GM19099 (cell line): Measurements from ENCODE around the gene CEP83.

ENCODE experiments used
- POLR2A ChIP-seq: IDR thresholded peaks from 3 replicates; pipeline ENCODE4 v1.6.1; 2011; ENCODE audit warnings: low read depth; ENCODE audit not compliant: insufficient read length; ENCODE audit errors: extremely low read depth

Gene CEP83

GRCh38 chr12:94327809-94328208 lies 131.9 kb downstream of the CEP83 start:
- TF ChIP-seq POLR2A = no peak

DNA sequence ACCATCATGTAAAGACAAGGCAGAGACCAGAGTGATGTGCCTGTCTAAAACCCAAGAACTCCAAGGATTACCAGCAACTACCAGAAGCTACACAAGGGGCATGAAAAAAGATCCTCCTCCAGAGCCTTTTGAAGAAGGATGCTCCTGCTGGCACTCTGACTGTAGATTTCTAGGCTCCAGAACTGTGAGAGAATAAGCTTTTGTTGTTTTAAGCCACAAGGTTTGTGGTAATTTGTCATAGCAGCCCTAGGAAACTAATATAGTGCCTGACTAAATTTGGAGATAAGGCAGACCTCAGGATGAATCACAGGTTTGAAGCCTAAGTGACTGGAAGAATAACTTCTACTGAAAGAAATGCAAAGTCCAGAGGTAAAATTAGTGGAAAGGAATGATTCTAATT lies 132.9 kb downstream of the CEP83 start:
- no peak for TF ChIP-seq POLR2A

DNA sequence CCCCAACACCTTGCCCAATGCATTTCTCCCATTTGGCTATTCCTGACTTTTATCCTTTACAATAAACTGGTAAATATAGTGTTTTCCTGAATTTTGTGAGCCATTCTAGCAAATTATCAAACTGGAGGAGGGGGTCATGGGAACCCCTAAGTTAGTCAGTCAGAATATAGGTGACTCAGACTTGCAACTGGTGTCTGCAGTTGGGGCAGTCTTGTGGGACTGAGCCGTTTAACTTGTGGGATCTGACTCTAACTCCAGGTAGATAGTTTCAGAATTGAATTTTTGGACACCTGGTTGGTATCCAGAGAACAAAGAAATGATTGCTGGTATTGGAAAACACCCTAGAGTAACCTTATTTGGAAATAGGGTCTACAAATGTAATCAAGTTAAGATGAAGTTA lies 133.4 kb downstream of the CEP83 start:
- no peak for TF ChIP-seq POLR2A

- no peak for TF ChIP-seq POLR2A
Observed at GRCh38 chr12:94322346-94322745, 137.3 kb downstream of the CEP83 start.

DNA sequence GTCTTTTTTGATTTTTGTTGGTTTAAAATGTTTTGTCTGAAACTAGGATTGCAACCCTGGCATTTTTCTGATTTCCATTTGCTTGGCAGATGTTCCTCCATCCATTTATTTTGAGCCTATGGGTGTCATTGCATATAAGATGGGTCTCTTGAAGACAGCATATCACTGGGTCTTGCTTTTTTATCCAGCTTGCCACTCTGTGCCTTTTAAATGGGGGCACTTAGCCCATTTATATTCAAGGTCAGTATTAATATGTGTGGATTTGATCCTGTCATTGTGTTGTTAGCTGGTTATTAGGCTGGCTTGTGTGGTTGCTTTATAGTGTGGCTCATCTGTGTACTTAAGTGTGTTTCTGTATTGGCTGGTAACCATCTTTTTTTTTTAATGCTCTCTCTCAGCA lies 139.6 kb downstream of the CEP83 start:
- no peak for TF ChIP-seq POLR2A

DNA sequence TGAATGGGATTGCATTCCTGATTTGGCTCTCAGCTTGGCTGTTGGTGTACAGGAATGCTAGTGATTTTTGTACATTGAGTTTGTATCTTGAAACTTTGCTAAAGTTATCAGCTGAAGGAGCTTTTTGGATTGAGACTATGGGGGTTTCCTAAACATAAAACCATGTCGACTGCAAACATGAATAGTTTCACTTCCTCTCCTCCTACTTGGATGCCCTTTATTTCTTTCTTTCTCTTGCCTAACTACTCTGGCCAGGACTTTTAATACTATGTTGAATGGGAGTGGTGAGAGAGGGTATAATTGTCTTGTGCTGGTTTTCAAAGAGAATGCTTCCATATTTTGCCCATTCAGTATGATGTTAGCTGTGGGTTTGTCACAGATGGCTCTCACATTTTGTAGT lies 141.5 kb downstream of the CEP83 start:
- no peak for TF ChIP-seq POLR2A

- TF ChIP-seq POLR2A = no peak
Observed at GRCh38 chr12:94312378-94312777, 147.3 kb downstream of the CEP83 start.

- no peak for TF ChIP-seq POLR2A
Observed at GRCh38 chr12:94309373-94309772, 150.3 kb downstream of the CEP83 start.

- no peak for TF ChIP-seq POLR2A
Observed at GRCh38 chr12:94308612-94309011, 151.1 kb downstream of the CEP83 start.

DNA sequence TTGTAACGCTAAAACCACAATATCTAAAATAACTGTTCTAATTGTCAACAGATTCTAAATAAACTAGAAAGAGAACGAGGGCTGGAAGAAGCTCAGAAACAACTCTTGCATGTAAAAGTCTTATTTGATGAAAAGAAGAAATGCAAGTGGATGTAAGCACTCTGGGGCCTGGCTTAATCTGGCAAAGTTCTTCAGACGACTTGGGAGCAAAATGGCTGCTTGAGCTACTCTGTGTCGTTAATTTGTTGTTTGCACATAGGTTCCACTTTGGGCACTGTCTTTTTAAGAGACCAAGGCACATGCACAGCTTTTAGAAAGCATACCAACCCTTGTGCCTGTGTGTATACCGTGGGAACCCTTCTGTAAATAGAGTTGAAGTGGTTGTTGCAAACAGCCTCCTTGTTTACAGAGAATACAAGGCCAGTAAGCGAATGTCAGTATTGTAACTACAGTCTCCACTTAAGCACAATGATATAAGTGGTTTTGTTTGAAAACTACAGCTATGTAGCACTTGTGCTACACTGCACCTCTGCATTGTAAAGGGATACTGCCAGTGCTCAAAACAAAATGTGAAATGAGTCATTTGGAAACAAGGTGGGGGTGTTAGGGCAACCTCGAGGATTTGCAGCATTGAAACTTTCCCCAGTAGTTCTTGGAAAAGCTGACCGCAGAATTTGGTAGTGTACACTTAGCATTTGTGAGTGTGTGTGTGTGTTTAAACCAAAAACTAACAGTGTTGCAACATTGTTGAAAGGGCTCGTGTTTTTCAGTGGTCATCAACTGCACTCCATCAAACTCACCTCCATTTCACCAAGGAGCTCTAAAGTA lies 154.3 kb downstream of the CEP83 start:
- no peak for TF ChIP-seq POLR2A

- TF ChIP-seq POLR2A = no peak
Observed at GRCh38 chr12:94304566-94305061, 155.1 kb downstream of the CEP83 start.

- TF ChIP-seq POLR2A = no peak
Observed at GRCh38 chr12:94304012-94304411, 155.7 kb downstream of the CEP83 start.

- TF ChIP-seq POLR2A = no peak
Observed at GRCh38 chr12:94299846-94300245, 159.8 kb downstream of the CEP83 start.

- TF ChIP-seq POLR2A = no peak
Observed at GRCh38 chr12:94297876-94298505, 161.7 kb downstream of the CEP83 start.

DNA sequence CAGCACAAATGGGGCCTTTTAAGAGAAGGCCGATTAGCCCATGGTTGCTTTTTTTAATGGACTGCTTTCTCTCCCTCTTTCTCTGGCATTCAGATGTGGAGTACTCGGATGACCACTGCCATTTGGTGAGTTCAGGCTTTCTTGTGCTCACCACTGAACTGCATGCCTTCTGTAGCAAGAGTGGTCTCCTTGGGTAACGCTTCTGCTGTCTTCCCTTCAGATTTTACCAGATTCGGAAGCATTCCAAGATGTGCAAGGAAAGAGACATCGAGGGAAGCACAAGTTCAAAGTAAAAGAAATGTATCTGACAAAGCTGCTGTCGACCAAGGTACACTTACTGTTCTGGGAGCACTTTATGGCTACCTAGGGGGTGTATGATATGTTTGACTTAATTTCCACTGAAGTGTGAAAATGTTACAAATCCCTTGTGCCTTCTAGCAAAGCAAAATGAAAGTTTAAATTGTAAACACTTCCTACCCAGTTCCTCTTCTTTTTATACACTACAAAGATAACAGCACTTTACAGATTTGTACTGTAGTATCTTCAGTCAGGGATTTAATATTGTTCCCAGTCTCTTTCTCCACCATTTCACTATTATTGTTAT lies 162.5 kb downstream of the CEP83 start:
- no peak for TF ChIP-seq POLR2A

DNA sequence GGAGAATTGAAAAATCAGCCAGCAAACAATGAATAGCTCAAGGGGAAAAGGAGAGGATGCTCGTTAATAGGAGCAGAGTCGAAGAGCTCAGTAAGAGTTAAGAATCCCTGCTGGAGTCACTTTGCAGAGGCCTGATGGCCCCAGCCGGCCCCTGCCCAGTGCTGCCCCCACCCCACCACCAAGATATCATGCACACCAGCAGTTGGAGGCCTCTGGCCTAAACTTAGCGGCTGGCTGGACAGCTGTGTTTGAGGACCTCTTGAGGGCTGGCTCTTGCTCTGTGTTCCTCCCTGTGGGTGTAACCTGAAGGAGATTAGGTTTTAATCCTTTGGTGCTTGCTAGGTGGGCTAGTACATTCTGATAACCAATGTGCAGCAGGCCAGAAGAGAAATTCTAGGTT lies 169.3 kb downstream of the CEP83 start:
- no peak for TF ChIP-seq POLR2A
